SU-DHL-6 (cell line): ENCODE data around the gene MATN1.

Source experiments
- CTCF ChIP-seq: fragments of 200-600 bp; sonication (generic); IDR thresholded peaks from one replicate; pipeline ENCODE4 v1.5.1; 2017; ENCODE audit warnings: antibody characterized with exemption, mild to moderate bottlenecking, low read length, moderate library complexity; ENCODE audit not compliant: insufficient read depth, poor library complexity, severe bottlenecking
- EZH2phosphoT487 ChIP-seq: fragments of 200-600 bp; sonication (generic), shearing (Covaris generic); conservative IDR thresholded peaks from 2 replicates; pipeline ENCODE4 v1.6.1; 2018; ENCODE audit warnings: mild to moderate bottlenecking, antibody characterized with exemption, low read length, moderate library complexity, mixed read lengths

- no peak for TF ChIP-seq CTCF
- TF ChIP-seq EZH2phosphoT487: no peak
These were observed 2.9 kb upstream of the MATN1 start for GRCh38 chr1:30726236-30726635.
